Measurements from ENCODE around the gene KAT8. TPM values are rescaled to one million over a fixed set of nuclear protein-coding genes. Genes with fewer than 3 reads are reported as not detected.

Gene KAT8
- total RNA-seq, 2 experiments from 2014 or later = 86.9 to 95.3 TPM

- Histone ChIP-seq H3K4me3 (ENCODE audit: low read depth, low read length, poor library complexity, severe bottlenecking) (no peak overlapping the region), H3K27ac (ENCODE audit: low read depth, low read length, poor library complexity, severe bottlenecking) (no peak overlapping the region), H3K4me2 (ENCODE audit: low read length) (no peak overlapping the region), H2AFZ (ENCODE audit: low read length) (no peak overlapping the region), H3K79me2 (ENCODE audit: insufficient read depth, low read depth, low read length) (peaks cover 6% of the 10 kb centered on the region), H4K20me1 (ENCODE audit: insufficient read depth, low read length) (no peaks in the 10 kb centered on the region), H3K9me3 (ENCODE audit: low read length) (no peaks in the 10 kb centered on the region), H3K4me1 (ENCODE audit: insufficient read depth, low read length, poor library complexity, severe bottlenecking) (no peaks in the 10 kb centered on the region), H3K36me3 (ENCODE audit: insufficient read depth, low read length) (peaks cover 80% of the 10 kb centered on the region), H3K9me2 (ENCODE audit: insufficient read depth, low read length) (no peaks in the 10 kb centered on the region)
- no peak for DNase-seq (ENCODE audit: low spot score)
- TF ChIP-seq CTCF (conservative IDR thresholded peaks at IDR 0.05; ENCODE audit: low read length) (no peak), EZH2phosphoT487 (IDR thresholded peaks at IDR 0.05; ENCODE audit: borderline replicate concordance, low read depth, low read length) (no peak)
- ChIA-PET POLR2A (no interaction called here), CTCF (ENCODE audit: unreplicated experiment) (no interaction called here)
- no TSS peak for BruUV-seq (replicated peaks)
- intact Hi-C loops (cut with micrococcal nuclease; ENCODE audit: unreplicated experiment) = no loop called here
Observed at GRCh38 chr16:31080756-31081419, 36.6 kb upstream of the KAT8 start.

- no peak overlapping the region for H2AFZ ChIP-seq (ENCODE audit: low read length)
- TF ChIP-seq EZH2phosphoT487 (IDR thresholded peaks at IDR 0.05; ENCODE audit: borderline replicate concordance, low read depth, low read length) (no peak), CTCF (conservative IDR thresholded peaks at IDR 0.05; ENCODE audit: low read length) (no peak)
- ChIA-PET POLR2A (no interaction called here), CTCF (ENCODE audit: unreplicated experiment) (no interaction called here)
- no peaks in the 10 kb centered on the region for H3K9me2 ChIP-seq (ENCODE audit: insufficient read depth, low read length)
- no peaks in the 10 kb centered on the region for H3K4me1 ChIP-seq (ENCODE audit: insufficient read depth, low read length, poor library complexity, severe bottlenecking)
- H3K4me2 ChIP-seq (ENCODE audit: low read length) = no peak overlapping the region
- no peaks in the 10 kb centered on the region for H3K9me3 ChIP-seq (ENCODE audit: low read length)
- no peak for DNase-seq (ENCODE audit: low spot score)
- peaks cover 75% of the 10 kb centered on the region for H3K36me3 ChIP-seq (ENCODE audit: insufficient read depth, low read length)
- H3K27ac ChIP-seq (ENCODE audit: low read depth, low read length, poor library complexity, severe bottlenecking) = no peak overlapping the region
- intact Hi-C loops (cut with micrococcal nuclease; ENCODE audit: unreplicated experiment) = no loop called here
- H4K20me1 ChIP-seq (ENCODE audit: insufficient read depth, low read length) = no peaks in the 10 kb centered on the region
- no peaks in the 10 kb centered on the region for H3K79me2 ChIP-seq (ENCODE audit: insufficient read depth, low read depth, low read length)
- no TSS peak for BruUV-seq (replicated peaks)
- H3K4me3 ChIP-seq (ENCODE audit: low read depth, low read length, poor library complexity, severe bottlenecking) = no peak overlapping the region
Observed at GRCh38 chr16:31081428-31082351, 35.8 kb upstream of the KAT8 start.
